Skeletal muscle tissue (tissue), 4 donors: ENCODE results near the gene BTNL8. TPM values are rescaled to one million over a fixed set of nuclear protein-coding genes. Genes with fewer than 3 reads are reported as not detected.
A peak's percentile ranks its signal among the peaks of the same experiment; 100 is the strongest.

Experiments used
- H3K27ac ChIP-seq: one replicate; pipeline ENCODE4 v1.7.0; 2013; ENCODE audit warnings: mild to moderate bottlenecking, low read depth, low read length, inconsistent platforms
- H3K27me3 ChIP-seq, 3 donors: one replicate each; pipeline ENCODE4 v1.7.0; 2013; ENCODE audit warnings: low read length in 3 of 3; ENCODE audit not compliant: control insufficient read depth in 3 of 3, insufficient read depth in 3 of 3
- H3K36me3 ChIP-seq, 3 donors: one replicate each; pipeline ENCODE4 v1.7.0; 2013; ENCODE audit warnings: low read length in 3 of 3; ENCODE audit not compliant: control insufficient read depth in 3 of 3, insufficient read depth in 3 of 3
- H3K4me1 ChIP-seq, 3 donors: one replicate each; pipeline ENCODE4 v1.7.0; 2013; ENCODE audit warnings: low read length in 3 of 3, mild to moderate bottlenecking in 3 of 3; ENCODE audit not compliant: control insufficient read depth in 3 of 3, insufficient read depth in 3 of 3
- H3K4me3 ChIP-seq, 3 donors: one replicate each; pipeline ENCODE4 v1.7.0; 2013; ENCODE audit warnings: low read length in 3 of 3
- H3K9ac ChIP-seq, 3 donors: one replicate each; pipeline ENCODE4 v1.7.0; 2013; ENCODE audit warnings: low read length in 3 of 3, mild to moderate bottlenecking in 3 of 3, moderate library complexity in 2 of 3, low read depth in 1 of 3
- H3K9me3 ChIP-seq, 3 donors: one replicate each; pipeline ENCODE4 v1.7.0; 2013; ENCODE audit warnings: low read length in 3 of 3; ENCODE audit not compliant: control insufficient read depth in 3 of 3
- total RNA-seq: library from RNA; depleted of rRNA; stranded (reverse); fragments of >200 nt; gene quantifications from one replicate; pipeline ENCODE4 v1.2.3, GENCODE V29; 2014
- donor health status: Osteomylitis.

Gene BTNL8, protein sequence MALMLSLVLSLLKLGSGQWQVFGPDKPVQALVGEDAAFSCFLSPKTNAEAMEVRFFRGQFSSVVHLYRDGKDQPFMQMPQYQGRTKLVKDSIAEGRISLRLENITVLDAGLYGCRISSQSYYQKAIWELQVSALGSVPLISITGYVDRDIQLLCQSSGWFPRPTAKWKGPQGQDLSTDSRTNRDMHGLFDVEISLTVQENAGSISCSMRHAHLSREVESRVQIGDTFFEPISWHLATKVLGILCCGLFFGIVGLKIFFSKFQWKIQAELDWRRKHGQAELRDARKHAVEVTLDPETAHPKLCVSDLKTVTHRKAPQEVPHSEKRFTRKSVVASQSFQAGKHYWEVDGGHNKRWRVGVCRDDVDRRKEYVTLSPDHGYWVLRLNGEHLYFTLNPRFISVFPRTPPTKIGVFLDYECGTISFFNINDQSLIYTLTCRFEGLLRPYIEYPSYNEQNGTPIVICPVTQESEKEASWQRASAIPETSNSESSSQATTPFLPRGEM
- not detected for total RNA-seq

DNA sequence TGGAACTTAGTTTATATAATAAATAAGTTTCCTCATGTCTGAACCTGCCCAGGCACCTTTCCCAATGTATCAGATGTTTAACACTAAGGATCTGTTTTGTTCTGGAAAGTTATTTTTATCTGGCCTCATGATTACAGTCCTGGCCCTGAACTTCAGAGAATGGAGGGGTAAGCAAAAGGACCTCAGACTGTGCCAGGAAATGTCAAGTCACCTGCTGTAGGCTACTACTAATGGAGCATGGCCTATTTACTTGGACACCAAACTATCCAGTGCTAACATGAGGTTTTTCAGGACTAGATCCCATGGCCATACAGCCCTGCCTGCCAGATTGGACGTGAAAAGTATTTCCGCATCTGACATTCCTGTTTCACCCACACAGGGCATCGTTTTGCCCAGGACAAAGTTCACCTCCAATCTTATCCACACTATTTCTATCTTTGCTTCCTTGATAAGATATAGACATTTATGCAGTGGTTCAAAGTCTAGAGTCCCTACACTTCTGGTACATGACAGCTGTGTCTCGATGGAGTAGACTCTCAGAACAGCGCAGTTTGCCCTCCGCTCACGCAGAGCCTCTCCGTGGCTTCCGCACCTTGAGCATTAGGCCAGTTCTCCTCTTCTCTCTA lies at the start of gene BTNL8:
Gene BTNL8, plus strand, starts transcription at position 539 of the 626 bp plus-strand sequence. CDS start 152 bp downstream, outside the sequence.
- H3K9me3 ChIP-seq: no peaks in the 10 kb centered on the region
- peak within 1 kb of the TSS; percentile 59 for H3K27ac ChIP-seq
- no peaks in the 10 kb centered on the region for H3K27me3 ChIP-seq
- H3K4me3 ChIP-seq: peak within 1 kb of the TSS in 1 of 3 donors; percentile 4
- H3K9ac ChIP-seq: no peak within 1 kb of the TSS
- H3K4me1 ChIP-seq: peaks cover 0 to 11% (median 10%) of the 10 kb centered on the region in 3 donors
- H3K36me3 ChIP-seq: no peaks in the 10 kb centered on the region

DNA sequence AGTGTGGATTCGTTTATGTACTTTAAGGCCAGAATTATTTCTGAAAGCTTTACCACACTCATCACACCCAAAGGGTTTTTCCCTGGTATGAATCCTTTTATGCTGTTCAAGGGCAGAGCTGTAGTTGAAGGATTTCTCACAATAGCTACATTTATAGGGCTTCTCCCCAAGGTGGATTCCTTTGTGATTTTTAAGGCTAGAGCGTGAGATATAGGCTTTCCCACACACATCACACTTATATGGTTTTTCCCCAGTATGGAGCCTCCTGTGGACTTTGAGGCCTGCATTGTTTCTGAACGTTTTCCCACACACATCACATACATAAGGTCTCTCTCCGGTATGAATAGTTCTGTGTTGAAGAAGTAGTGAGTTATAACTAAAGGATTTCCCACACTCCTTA lies 49.1 kb upstream of the BTNL8 start:
- Histone ChIP-seq H3K27ac (no peak overlapping the region), H3K27me3 (no peaks in the 10 kb centered on the region), H3K4me1 (peaks cover 0 to 8% (median 6%) of the 10 kb centered on the region in 3 donors), H3K36me3 (peaks cover 19 to 33% (median 25%) of the 10 kb centered on the region in 3 donors), H3K9me3 (no peaks in the 10 kb centered on the region), H3K9ac (no peak overlapping the region), H3K4me3 (no peak overlapping the region)

DNA sequence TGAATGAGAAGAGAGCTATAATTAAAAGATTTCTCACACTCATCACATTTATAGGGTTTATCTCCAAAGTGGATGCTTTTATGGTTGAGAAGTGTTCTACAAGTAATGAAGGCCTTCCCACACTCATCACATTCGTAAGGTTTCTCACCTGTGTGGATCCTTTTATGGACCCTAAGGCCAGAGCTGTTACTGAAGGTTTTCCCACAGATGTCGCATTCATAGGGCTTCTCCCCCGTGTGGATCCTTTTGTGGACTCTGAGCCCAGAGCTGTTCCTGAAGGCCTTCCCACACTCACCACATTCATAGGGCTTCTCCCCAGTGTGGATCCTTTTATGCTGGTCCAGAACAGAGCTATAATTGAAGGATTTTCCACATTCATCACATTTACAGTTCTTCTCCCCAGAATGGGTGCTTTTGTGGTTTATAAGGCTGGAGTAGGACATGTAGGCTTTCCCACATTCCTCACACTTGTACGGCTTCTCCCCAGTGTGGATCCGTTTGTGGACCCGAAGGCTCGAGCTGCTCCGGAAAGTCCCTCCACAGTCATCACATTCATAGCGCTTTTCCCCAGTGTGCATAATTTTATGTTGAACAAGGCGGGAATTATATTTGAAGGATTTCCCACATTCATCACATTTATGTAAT lies 48.4 kb upstream of the BTNL8 start:
- Histone ChIP-seq H3K4me3 (no peak overlapping the region), H3K27ac (no peak overlapping the region), H3K9me3 (no peaks in the 10 kb centered on the region), H3K27me3 (no peaks in the 10 kb centered on the region), H3K9ac (no peak overlapping the region), H3K36me3 (peaks cover 19 to 33% (median 30%) of the 10 kb centered on the region in 3 donors), H3K4me1 (peaks cover 0 to 8% (median 6%) of the 10 kb centered on the region in 3 donors)

DNA sequence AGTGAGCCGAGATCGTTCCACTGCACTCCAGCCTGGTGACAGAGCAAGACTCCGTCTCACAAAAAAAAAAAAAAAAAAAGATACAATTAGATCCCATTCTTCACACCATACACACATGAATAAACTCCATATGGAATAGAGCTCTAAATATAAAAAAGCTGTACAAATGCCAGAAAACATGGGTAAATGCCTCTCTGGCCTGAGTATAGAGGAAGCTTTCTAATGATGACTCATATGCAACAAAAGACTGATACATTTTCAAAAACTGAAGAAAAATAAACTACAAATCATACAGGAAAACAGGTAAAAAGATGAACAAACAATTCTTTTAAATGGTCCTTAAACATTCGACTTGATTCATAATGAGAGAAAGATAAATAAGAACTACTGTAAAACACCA lies 46.5 kb upstream of the BTNL8 start:
- H3K27me3 ChIP-seq: no peaks in the 10 kb centered on the region
- H3K4me1 ChIP-seq: no peaks in the 10 kb centered on the region
- H3K27ac ChIP-seq: no peak overlapping the region
- peaks cover 22 to 38% (median 37%) of the 10 kb centered on the region in 3 donors for H3K36me3 ChIP-seq
- no peaks in the 10 kb centered on the region for H3K9me3 ChIP-seq
- no peak overlapping the region for H3K9ac ChIP-seq
- H3K4me3 ChIP-seq: no peak overlapping the region

DNA sequence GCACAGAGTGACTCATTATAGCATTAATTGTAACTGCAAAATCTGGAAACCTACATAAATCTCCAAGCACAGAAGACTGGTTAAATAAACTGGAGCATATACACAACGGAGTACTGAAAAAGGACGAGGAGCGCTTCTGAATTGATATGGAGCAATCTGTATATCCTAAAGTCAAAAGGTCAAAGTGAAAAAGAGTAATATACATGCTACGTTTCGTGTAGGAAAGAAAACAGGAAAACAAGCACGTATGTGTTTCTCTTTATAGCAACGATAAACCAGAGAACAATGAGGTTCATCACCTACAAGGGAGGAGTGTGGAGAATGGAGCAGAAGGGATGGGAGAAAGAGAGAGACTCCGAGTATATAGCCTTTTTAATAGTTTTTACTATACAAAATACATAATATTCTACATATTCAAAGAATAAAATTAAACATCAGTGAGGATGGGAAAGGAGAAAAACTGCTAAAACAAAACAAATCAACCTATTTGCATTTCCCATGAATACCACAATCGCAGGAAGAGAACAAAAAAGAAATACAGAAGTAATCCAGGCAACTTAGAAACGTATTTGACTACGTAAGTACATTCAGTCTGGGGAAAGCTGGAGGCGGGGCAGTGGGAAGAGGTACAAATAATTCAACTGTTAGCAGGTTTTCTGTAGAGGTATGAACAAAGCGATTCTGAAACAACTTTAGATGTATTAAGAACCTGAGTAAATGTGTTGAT lies 45.7 kb upstream of the BTNL8 start:
- Histone ChIP-seq H3K36me3 (peaks cover 22 to 38% (median 37%) of the 10 kb centered on the region in 3 donors), H3K27me3 (no peaks in the 10 kb centered on the region), H3K4me3 (no peak overlapping the region), H3K9ac (no peak overlapping the region), H3K27ac (no peak overlapping the region), H3K9me3 (no peaks in the 10 kb centered on the region), H3K4me1 (no peaks in the 10 kb centered on the region)

DNA sequence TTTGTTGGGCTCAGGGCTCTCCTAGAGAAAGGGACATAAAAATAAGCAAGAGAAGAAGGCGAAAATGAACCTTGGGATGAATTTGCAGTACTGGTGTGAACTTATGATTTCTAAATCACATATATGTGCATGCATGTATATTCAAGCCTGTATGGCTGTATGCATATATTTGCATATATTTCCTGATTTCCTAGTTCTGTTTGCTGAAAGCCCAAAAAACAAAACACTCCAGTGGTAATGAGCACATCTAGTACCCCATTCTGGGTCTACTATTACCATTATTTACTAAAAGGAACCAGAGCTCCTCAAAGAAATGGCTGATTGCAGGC lies 45.1 kb upstream of the BTNL8 start:
- H3K27ac ChIP-seq: no peak overlapping the region
- H3K36me3 ChIP-seq: peaks cover 19 to 42% (median 37%) of the 10 kb centered on the region in 3 donors
- no peak overlapping the region for H3K9ac ChIP-seq
- H3K27me3 ChIP-seq: no peaks in the 10 kb centered on the region
- no peaks in the 10 kb centered on the region for H3K9me3 ChIP-seq
- H3K4me3 ChIP-seq: no peak overlapping the region
- no peaks in the 10 kb centered on the region for H3K4me1 ChIP-seq

DNA sequence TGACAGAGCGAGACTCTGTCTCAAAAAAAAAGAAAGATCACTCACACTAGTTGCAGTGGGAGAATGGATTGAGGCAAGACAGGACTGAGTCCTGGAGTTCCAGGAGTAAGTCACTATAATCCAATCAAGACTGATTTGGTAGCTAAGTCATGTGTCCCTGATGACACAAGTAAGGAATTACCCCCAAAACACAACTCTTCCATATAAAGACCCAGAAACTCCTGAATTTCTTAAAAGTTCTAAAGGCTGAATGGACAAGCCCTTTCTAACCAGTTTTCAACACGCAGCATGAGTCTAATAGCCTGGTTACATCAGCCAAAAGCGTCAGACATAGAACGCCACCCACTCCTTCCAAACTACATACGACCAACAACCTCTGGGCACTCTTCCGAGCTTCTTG lies 40.4 kb upstream of the BTNL8 start:
- Histone ChIP-seq H3K4me3 (no peak overlapping the region), H3K27me3 (no peaks in the 10 kb centered on the region), H3K36me3 (peaks cover 3 to 18% (median 10%) of the 10 kb centered on the region in 3 donors)

DNA sequence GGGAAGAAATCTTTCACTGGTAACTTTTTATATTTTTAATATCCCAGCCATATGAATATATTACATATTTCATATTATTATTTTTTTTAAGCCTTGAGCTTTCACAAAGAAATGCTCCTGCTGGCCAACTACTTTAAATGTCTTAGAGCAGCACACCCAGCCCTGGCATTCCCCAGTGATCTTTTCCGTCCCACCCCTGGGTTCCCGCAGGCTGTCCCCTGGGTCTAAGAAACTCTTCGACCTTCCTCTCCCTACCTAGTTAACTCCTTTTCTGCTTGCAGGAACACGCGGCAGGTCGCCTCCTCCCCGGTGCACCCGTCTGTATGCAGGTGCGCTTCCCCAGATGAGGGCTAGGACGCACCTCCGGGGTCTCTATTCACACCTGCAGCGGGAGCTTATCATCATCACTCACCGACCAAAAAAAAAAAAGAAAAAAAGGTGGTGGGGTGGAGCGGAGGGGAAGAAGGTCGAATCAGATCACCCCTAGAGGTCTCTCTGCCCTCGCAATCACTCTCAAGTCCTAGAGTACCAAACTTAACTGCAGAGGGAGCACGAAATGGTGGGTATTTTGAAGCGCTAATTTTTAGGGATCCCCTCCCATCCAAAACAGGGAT lies 38.6 kb upstream of the BTNL8 start:
- peaks cover 6 to 11% (median 8%) of the 10 kb centered on the region in 3 donors for H3K4me1 ChIP-seq
- H3K27ac ChIP-seq: peak overlapping the region; percentile 80
- peaks cover 3 to 16% (median 10%) of the 10 kb centered on the region in 3 donors for H3K36me3 ChIP-seq
- H3K27me3 ChIP-seq: no peaks in the 10 kb centered on the region
- H3K9ac ChIP-seq: peak overlapping the region; percentile 96 to 97 (median 97)
- H3K9me3 ChIP-seq: no peaks in the 10 kb centered on the region
- peak overlapping the region; percentile 94 to 98 (median 95) for H3K4me3 ChIP-seq

More for the DNA sequence above, 40.4 kb upstream of the BTNL8 start:
- Histone ChIP-seq H3K9ac (no peak overlapping the region), H3K27ac (no peak overlapping the region), H3K9me3 (no peaks in the 10 kb centered on the region), H3K4me1 (peaks cover 6 to 11% (median 8%) of the 10 kb centered on the region in 3 donors)
